GM12892 (cell line): ENCODE results near the gene PRDM16.

Source experiments
- POLR2A ChIP-seq: IDR thresholded peaks from 2 replicates; pipeline ENCODE4 v1.6.1; 2011; ENCODE audit warnings: low read depth, low read length, control low read depth
- POLR2AphosphoS5 ChIP-seq: IDR thresholded peaks from 2 replicates; pipeline ENCODE4 v1.6.1; 2011; ENCODE audit warnings: low read depth, low read length, control low read depth
- TAF1 ChIP-seq: IDR thresholded peaks from 2 replicates; pipeline ENCODE4 v1.6.1; 2011; ENCODE audit warnings: low read depth, mild to moderate bottlenecking, control low read depth, low read length, borderline replicate concordance

GRCh38 chr1:3323021-3323795, 254.2 kb downstream of the PRDM16 start:
- TF ChIP-seq TAF1 (no peak), POLR2A (no peak), POLR2AphosphoS5 (no peak)
